ENCODE measurements around the gene MACROD1.

The MACROD1 gene

DNA sequence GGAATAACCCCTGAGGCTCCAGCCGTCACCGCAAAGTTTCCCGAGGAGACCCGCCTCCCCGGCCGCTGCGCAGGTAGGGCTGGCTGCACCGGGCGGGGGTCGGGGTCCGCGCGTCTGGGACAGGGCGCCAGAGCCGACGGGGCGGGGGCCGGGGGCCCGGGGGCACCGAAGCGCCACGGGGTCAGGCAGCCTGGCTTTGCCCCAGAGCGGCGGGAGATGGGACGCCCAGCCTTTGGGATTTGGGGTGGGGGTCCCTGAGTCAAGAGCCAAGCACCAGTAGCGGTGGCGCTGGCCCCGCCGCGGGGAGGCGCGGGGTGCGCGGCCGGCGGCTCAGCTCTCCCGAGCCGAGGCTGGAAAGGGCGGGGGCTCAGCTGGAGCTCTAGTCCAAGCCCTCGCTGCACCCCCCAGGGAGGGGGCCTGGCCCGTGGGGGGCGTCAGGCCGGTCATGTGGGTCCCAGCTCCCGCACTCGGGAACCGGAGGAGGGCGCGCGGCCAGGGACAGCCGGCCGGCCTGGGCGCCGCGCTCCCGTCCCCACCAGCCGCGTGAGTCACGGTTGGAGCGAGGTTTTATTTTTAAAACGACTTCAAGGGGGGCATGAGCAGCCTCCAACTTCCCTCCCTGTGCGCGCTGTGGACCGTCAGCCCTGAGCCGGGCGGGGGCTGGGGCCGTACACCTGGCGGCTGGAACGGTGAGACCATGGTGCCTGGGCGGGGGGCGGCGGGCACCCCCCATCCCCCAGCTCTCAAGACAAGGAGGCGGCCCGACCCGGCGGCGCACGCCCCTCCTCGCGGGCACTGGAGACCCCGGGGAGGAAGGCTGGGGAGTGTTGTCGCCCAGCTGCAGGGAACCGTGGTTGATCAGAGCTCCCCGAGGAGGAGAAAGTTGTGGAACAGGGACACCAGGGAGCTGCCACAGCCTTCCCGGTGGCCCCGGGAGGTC is 129.6 kb downstream of the MACROD1 start:
- TF ChIP-seq, protein P1, sequence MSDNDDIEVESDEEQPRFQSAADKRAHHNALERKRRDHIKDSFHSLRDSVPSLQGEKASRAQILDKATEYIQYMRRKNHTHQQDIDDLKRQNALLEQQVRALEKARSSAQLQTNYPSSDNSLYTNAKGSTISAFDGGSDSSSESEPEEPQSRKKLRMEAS (IDR thresholded peaks at IDR 0.05): no peak
- TF ChIP-seq ZBTB7A (IDR thresholded peaks at IDR 0.05; ENCODE audit: low read depth): peak; percentile 58; the same call in 1 of the 2 replicates

- TF ChIP-seq CEBPB (IDR thresholded peaks at IDR 0.05) (no peak), YY1 (IDR thresholded peaks at IDR 0.05; ENCODE audit: low read depth) (no peak)
Observed at GRCh38 chr11:64035576-64035975, 130.3 kb downstream of the MACROD1 start, which contains the start of gene FLRT1. FLRT1 (plus strand) TSS chr11:64035931; CDS start chr11:64116268, 80,337 bp downstream.

GRCh38 chr11:64035081-64035524 is 130.8 kb downstream of the MACROD1 start:
- TF ChIP-seq EGR1 (IDR thresholded peaks at IDR 0.05) (no peak), TCF12 (IDR thresholded peaks at IDR 0.05; ENCODE audit: low read depth) (no peak), TEAD4 (IDR thresholded peaks at IDR 0.05) (no peak), FOXM1 (IDR thresholded peaks at IDR 0.05; ENCODE audit: borderline replicate concordance, low read depth) (no peak)
- TF ChIP-seq, protein P1 (IDR thresholded peaks at IDR 0.05): no peak
- TF ChIP-seq, protein P2, sequence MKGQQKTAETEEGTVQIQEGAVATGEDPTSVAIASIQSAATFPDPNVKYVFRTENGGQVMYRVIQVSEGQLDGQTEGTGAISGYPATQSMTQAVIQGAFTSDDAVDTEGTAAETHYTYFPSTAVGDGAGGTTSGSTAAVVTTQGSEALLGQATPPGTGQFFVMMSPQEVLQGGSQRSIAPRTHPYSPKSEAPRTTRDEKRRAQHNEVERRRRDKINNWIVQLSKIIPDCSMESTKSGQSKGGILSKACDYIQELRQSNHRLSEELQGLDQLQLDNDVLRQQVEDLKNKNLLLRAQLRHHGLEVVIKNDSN (IDR thresholded peaks at IDR 0.05): no peak

DNA sequence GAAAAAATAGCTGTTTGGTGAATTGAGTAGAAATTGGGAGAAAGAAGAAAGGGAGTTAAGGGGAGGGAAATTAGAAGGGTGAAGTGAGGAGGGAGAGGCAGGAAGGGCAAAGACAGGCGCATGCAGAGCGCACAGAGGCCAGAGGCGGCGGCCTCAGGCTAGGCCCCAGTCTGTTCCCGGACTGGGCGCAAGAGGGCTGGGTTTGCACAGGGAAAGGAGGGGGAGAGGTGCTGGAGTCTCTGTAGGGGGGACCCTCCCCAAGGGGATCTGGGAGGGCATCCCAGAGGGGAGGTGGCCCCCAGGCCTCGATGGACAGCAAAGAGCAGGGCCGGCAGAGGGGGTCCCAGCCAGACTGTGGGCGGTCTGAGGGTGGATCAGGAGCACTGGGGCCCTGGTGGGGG is 131.5 kb downstream of the MACROD1 start:
- TF ChIP-seq, protein P1 (IDR thresholded peaks at IDR 0.05): no peak
- TF ChIP-seq TAF1 (IDR thresholded peaks at IDR 0.05; ENCODE audit: low read depth) (no peak), CEBPB (IDR thresholded peaks at IDR 0.05) (no peak), TCF12 (IDR thresholded peaks at IDR 0.05; ENCODE audit: low read depth) (no peak), RAD21 (IDR thresholded peaks at IDR 0.05; ENCODE audit: low read depth) (no peak), YY1 (IDR thresholded peaks at IDR 0.05; ENCODE audit: low read depth) (no peak), NFIC (IDR thresholded peaks at IDR 0.05) (no peak), TEAD4 (IDR thresholded peaks at IDR 0.05) (no peak), FOXM1 (IDR thresholded peaks at IDR 0.05; ENCODE audit: borderline replicate concordance, low read depth) (no peak), CREB1 (IDR thresholded peaks at IDR 0.05; ENCODE audit: low read depth) (no peak)

GRCh38 chr11:64032050-64032449 is 133.9 kb downstream of the MACROD1 start:
- TF ChIP-seq, protein P1 (IDR thresholded peaks at IDR 0.05): no peak
- no peak for TF ChIP-seq EP300 (IDR thresholded peaks at IDR 0.05; ENCODE audit: borderline replicate concordance)
- TF ChIP-seq TAF1 (IDR thresholded peaks at IDR 0.05; ENCODE audit: low read depth): no peak
- no peak for TF ChIP-seq RAD21 (IDR thresholded peaks at IDR 0.05; ENCODE audit: low read depth)
- no peak for TF ChIP-seq TCF12 (IDR thresholded peaks at IDR 0.05; ENCODE audit: low read depth)
- no peak for TF ChIP-seq TEAD4 (IDR thresholded peaks at IDR 0.05)
- no peak for TF ChIP-seq FOXM1 (IDR thresholded peaks at IDR 0.05; ENCODE audit: borderline replicate concordance, low read depth)
- TF ChIP-seq, protein P2 (IDR thresholded peaks at IDR 0.05): no peak
- no peak for TF ChIP-seq NFIC (IDR thresholded peaks at IDR 0.05)
- no peak for TF ChIP-seq CREB1 (IDR thresholded peaks at IDR 0.05; ENCODE audit: low read depth)
- TF ChIP-seq ZBTB7A (IDR thresholded peaks at IDR 0.05; ENCODE audit: low read depth): no peak
- TF ChIP-seq YY1 (IDR thresholded peaks at IDR 0.05; ENCODE audit: low read depth): no peak
- no peak for TF ChIP-seq CEBPB (IDR thresholded peaks at IDR 0.05)
- no peak for TF ChIP-seq EGR1 (IDR thresholded peaks at IDR 0.05)
- TF ChIP-seq REST (IDR thresholded peaks at IDR 0.05; ENCODE audit: low read depth): no peak

DNA sequence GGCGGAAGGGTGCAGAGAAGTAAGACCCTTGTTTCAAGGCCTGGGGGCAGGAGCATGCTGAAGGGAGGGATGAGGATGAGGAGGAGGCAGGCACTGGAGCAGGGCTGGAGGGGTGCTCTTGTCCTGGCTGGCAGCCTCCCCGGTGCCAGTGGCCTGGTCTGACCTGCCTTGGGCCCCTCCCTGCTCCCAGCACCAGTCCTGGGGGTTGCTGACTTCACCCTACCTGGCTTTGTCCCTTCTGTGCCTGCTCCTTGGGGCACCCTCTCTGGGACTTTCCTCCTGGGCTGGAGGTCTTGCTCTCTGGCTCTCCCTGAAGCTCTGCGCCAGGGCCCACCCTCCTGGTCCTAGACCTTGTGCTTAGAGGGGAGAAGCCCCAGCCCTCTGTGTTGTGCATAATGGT is 134.9 kb downstream of the MACROD1 start:
- TF ChIP-seq TCF12 (IDR thresholded peaks at IDR 0.05; ENCODE audit: low read depth) (no peak), CEBPB (IDR thresholded peaks at IDR 0.05) (no peak), EGR1 (IDR thresholded peaks at IDR 0.05) (no peak), NFIC (IDR thresholded peaks at IDR 0.05) (no peak), RAD21 (IDR thresholded peaks at IDR 0.05; ENCODE audit: low read depth) (no peak)
- TF ChIP-seq, protein P1 (IDR thresholded peaks at IDR 0.05): no peak

GRCh38 chr11:64029773-64030172 is 136.1 kb downstream of the MACROD1 start:
- no peak for TF ChIP-seq NFIC (IDR thresholded peaks at IDR 0.05)
- no peak for TF ChIP-seq EP300 (IDR thresholded peaks at IDR 0.05; ENCODE audit: borderline replicate concordance)
- TF ChIP-seq ZBTB7A (IDR thresholded peaks at IDR 0.05; ENCODE audit: low read depth): no peak
- TF ChIP-seq TCF12 (IDR thresholded peaks at IDR 0.05; ENCODE audit: low read depth): no peak
- no peak for TF ChIP-seq TAF1 (IDR thresholded peaks at IDR 0.05; ENCODE audit: low read depth)
- no peak for TF ChIP-seq YY1 (IDR thresholded peaks at IDR 0.05; ENCODE audit: low read depth)
- TF ChIP-seq CEBPB (IDR thresholded peaks at IDR 0.05): no peak
- TF ChIP-seq, protein P1 (IDR thresholded peaks at IDR 0.05): no peak
- TF ChIP-seq, protein P2 (IDR thresholded peaks at IDR 0.05): no peak
- no peak for TF ChIP-seq REST (IDR thresholded peaks at IDR 0.05; ENCODE audit: low read depth)

Measured in Ishikawa (cell line).